Ishikawa (cell line): ENCODE measurements around the gene SEL1L3.

ENCODE experiments used
- EGR1 ChIP-seq: IDR thresholded peaks from 2 replicates; pipeline ENCODE4 v1.6.1; 2012
- EP300 ChIP-seq: IDR thresholded peaks from 2 replicates; pipeline ENCODE4 v1.6.1; 2012; ENCODE audit warnings: borderline replicate concordance
- FOXM1 ChIP-seq: IDR thresholded peaks from 2 replicates; pipeline ENCODE4 v1.6.1; 2012; ENCODE audit warnings: low read depth, borderline replicate concordance
- MAX ChIP-seq: IDR thresholded peaks from 2 replicates; pipeline ENCODE4 v1.6.1; 2012
- NFIC ChIP-seq: IDR thresholded peaks from 2 replicates; pipeline ENCODE4 v1.6.1; 2012
- TCF12 ChIP-seq: IDR thresholded peaks from 2 replicates; pipeline ENCODE4 v1.6.1; 2012; ENCODE audit warnings: low read depth
- TEAD4 ChIP-seq: IDR thresholded peaks from 2 replicates; pipeline ENCODE4 v1.6.1; 2012
- YY1 ChIP-seq: IDR thresholded peaks from 2 replicates; pipeline ENCODE4 v1.6.1; 2012; ENCODE audit warnings: low read depth
- ZBTB7A ChIP-seq: IDR thresholded peaks from 2 replicates; pipeline ENCODE4 v1.6.1; 2012; ENCODE audit warnings: low read depth

GRCh38 chr4:25725870-25726269 is 136.9 kb downstream of the SEL1L3 start:
- no peak for TF ChIP-seq TEAD4
- TF ChIP-seq YY1 = no peak
- no peak for TF ChIP-seq EP300
- TF ChIP-seq ZBTB7A = no peak
- TF ChIP-seq EGR1 = no peak
- TF ChIP-seq FOXM1 = no peak
- no peak for TF ChIP-seq NFIC
- TF ChIP-seq TCF12 = no peak
- no peak for TF ChIP-seq MAX
